ENCODE data around the gene LYSMD4. TPM values are rescaled to one million over a fixed set of nuclear protein-coding genes. Genes with fewer than 3 reads are reported as not detected.

LYSMD4 gene
- total RNA-seq, 1 donor from 2014 or later: 14.7 TPM

GRCh38 chr15:99712415-99712814 is 20.8 kb downstream of the LYSMD4 start:
- Histone ChIP-seq H3K4me3 (no peak overlapping the region), H3K27me3 (no peaks in the 10 kb centered on the region), H3K27ac (no peak overlapping the region), H3K4me1 (peaks cover 34% of the 10 kb centered on the region), H3K36me3 (peaks cover 0 to 18% of the 10 kb centered on the region in 2 donors), H3K9me3 (no peaks in the 10 kb centered on the region)
- intact Hi-C loops (cut with DNase I): no loop called here
- TF ChIP-seq POLR2AphosphoS5 (IDR thresholded peaks at IDR 0.05; ENCODE audit: insufficient read depth in 1 of 2, low read depth in 1 of 2) (no peak), CTCF (IDR thresholded peaks at IDR 0.05) (no peak), POLR2A (IDR thresholded peaks at IDR 0.05) (no peak)
- no peak for DNase-seq (ENCODE audit: extremely low spot score in 2 of 2)

GRCh38 chr15:99711625-99712024 is 21.6 kb downstream of the LYSMD4 start:
- Histone ChIP-seq H3K36me3 (peaks cover 0 to 18% of the 10 kb centered on the region in 2 donors), H3K27me3 (no peaks in the 10 kb centered on the region), H3K9me3 (no peaks in the 10 kb centered on the region), H3K4me1 (peaks cover 34% of the 10 kb centered on the region), H3K4me3 (no peak overlapping the region), H3K27ac (no peak overlapping the region)
- intact Hi-C loops (cut with DNase I): no loop called here
- no peak for TF ChIP-seq POLR2A (IDR thresholded peaks at IDR 0.05)
- no peak for DNase-seq (ENCODE audit: extremely low spot score in 2 of 2)

- intact Hi-C loops (cut with DNase I): no loop called here
- peak overlapping the region; percentile 49 for H3K27ac ChIP-seq
- H3K9me3 ChIP-seq: no peaks in the 10 kb centered on the region
- no peaks in the 10 kb centered on the region for H3K27me3 ChIP-seq
- no peak for DNase-seq (ENCODE audit: extremely low spot score in 2 of 2)
- peaks cover 0 to 18% of the 10 kb centered on the region in 2 donors for H3K36me3 ChIP-seq
- H3K4me3 ChIP-seq: no peak overlapping the region
- H3K4me1 ChIP-seq: peaks cover 33% of the 10 kb centered on the region
- TF ChIP-seq POLR2A (IDR thresholded peaks at IDR 0.05) (no peak), POLR2AphosphoS5 (IDR thresholded peaks at IDR 0.05; ENCODE audit: insufficient read depth in 1 of 2, low read depth in 1 of 2) (no peak), CTCF (IDR thresholded peaks at IDR 0.05) (no peak)
These were observed 23.8 kb downstream of the LYSMD4 start for GRCh38 chr15:99709243-99709986.

GRCh38 chr15:99708563-99708962 is 24.7 kb downstream of the LYSMD4 start:
- Histone ChIP-seq H3K27me3 (no peaks in the 10 kb centered on the region), H3K36me3 (peaks cover 0 to 18% of the 10 kb centered on the region in 2 donors), H3K27ac (peak overlapping the region; percentile 49), H3K4me3 (no peak overlapping the region), H3K4me1 (peaks cover 41% of the 10 kb centered on the region), H3K9me3 (no peaks in the 10 kb centered on the region)
- peak; percentile 79 to 86 for TF ChIP-seq POLR2AphosphoS5 (IDR thresholded peaks at IDR 0.05; ENCODE audit: insufficient read depth in 1 of 2, low read depth in 1 of 2)
- no peak for TF ChIP-seq POLR2A (IDR thresholded peaks at IDR 0.05)
- no peak for TF ChIP-seq CTCF (IDR thresholded peaks at IDR 0.05)
- DNase-seq (ENCODE audit: extremely low spot score in 2 of 2): no peak
- intact Hi-C loops (cut with DNase I): no loop called here

GRCh38 chr15:99707473-99708270 is 25.6 kb downstream of the LYSMD4 start:
- no peaks in the 10 kb centered on the region for H3K9me3 ChIP-seq
- peaks cover 0 to 11% of the 10 kb centered on the region in 2 donors for H3K36me3 ChIP-seq
- TF ChIP-seq POLR2A (IDR thresholded peaks at IDR 0.05) (no peak), POLR2AphosphoS5 (IDR thresholded peaks at IDR 0.05; ENCODE audit: insufficient read depth in 1 of 2, low read depth in 1 of 2) (no peak), CTCF (IDR thresholded peaks at IDR 0.05) (no peak)
- intact Hi-C loops (cut with DNase I): no loop called here
- no peak overlapping the region for H3K4me3 ChIP-seq
- peaks cover 48% of the 10 kb centered on the region for H3K4me1 ChIP-seq
- H3K27me3 ChIP-seq: no peaks in the 10 kb centered on the region
- H3K27ac ChIP-seq: peak overlapping the region; percentile 49
- no peak for DNase-seq (ENCODE audit: extremely low spot score in 2 of 2)

Measured in vagina (tissue), 2 donors.